BE2C (cell line): ENCODE measurements around the gene GADL1.

ENCODE experiments used
- DNase-seq: peaks from one replicate; pipeline ENCODE4 v3.0.0-alpha.2; 2020
- H3K27me3 ChIP-seq: fragments of 250-450 bp; sonication (Bioruptor Pico); 2 replicates; pipeline ENCODE4 v1.5.1; 2020; ENCODE audit warnings: mild to moderate bottlenecking
- H3K36me3 ChIP-seq: fragments of 250-450 bp; sonication (Bioruptor Pico); 2 replicates; pipeline ENCODE4 v1.5.1; 2020; ENCODE audit warnings: mild to moderate bottlenecking
- H3K4me1 ChIP-seq: fragments of 250-450 bp; sonication (Bioruptor Pico); 2 replicates; pipeline ENCODE4 v1.5.1; 2020
- H3K4me3 ChIP-seq: 2 replicates; pipeline ENCODE4 v1.5.1; 2011; ENCODE audit warnings: low read depth, low read length
- H3K9me3 ChIP-seq: fragments of 250-450 bp; sonication (Bioruptor Pico); 2 replicates; pipeline ENCODE4 v1.5.1; 2020
- CTCF ChIP-seq: IDR thresholded peaks from 2 replicates; pipeline ENCODE4 v1.5.1; 2012; ENCODE audit warnings: mild to moderate bottlenecking, low read depth, low read length

GADL1 gene

GRCh38 chr3:30793740-30794139 lies 100.7 kb downstream of the GADL1 start:
- no peak overlapping the region for H3K4me3 ChIP-seq
- H3K4me1 ChIP-seq = no peaks in the 10 kb centered on the region
- no peaks in the 10 kb centered on the region for H3K9me3 ChIP-seq
- H3K27me3 ChIP-seq = no peaks in the 10 kb centered on the region
- DNase-seq = no peak
- H3K36me3 ChIP-seq = no peaks in the 10 kb centered on the region
- no peak for TF ChIP-seq CTCF

- DNase-seq = no peak
- H3K9me3 ChIP-seq = no peaks in the 10 kb centered on the region
Measured at GRCh38 chr3:30790150-30790549, 104.3 kb downstream of the GADL1 start.

GRCh38 chr3:30786365-30786764 lies 108.1 kb downstream of the GADL1 start:
- DNase-seq = no peak
- no peaks in the 10 kb centered on the region for H3K9me3 ChIP-seq
- no peaks in the 10 kb centered on the region for H3K4me1 ChIP-seq
- TF ChIP-seq CTCF = no peak
- H3K27me3 ChIP-seq = no peaks in the 10 kb centered on the region; the same call in 1 of the 2 replicates
- no peaks in the 10 kb centered on the region for H3K36me3 ChIP-seq
- no peak overlapping the region for H3K4me3 ChIP-seq

More at GRCh38 chr3:30790150-30790549, 104.3 kb downstream of the GADL1 start:
- Histone ChIP-seq H3K27me3 (no peaks in the 10 kb centered on the region; the same call in 1 of the 2 replicates), H3K36me3 (no peaks in the 10 kb centered on the region), H3K4me3 (no peak overlapping the region), H3K4me1 (no peaks in the 10 kb centered on the region)
- no peak for TF ChIP-seq CTCF

- Histone ChIP-seq H3K4me1 (no peaks in the 10 kb centered on the region), H3K27me3 (no peaks in the 10 kb centered on the region), H3K4me3 (no peak overlapping the region), H3K36me3 (no peaks in the 10 kb centered on the region), H3K9me3 (no peaks in the 10 kb centered on the region)
- peak; percentile 12 for DNase-seq
- TF ChIP-seq CTCF = peak; percentile 64
Measured at GRCh38 chr3:30779686-30780287, 114.7 kb downstream of the GADL1 start.

- Histone ChIP-seq H3K4me1 (no peaks in the 10 kb centered on the region), H3K27me3 (no peaks in the 10 kb centered on the region; the same call in 1 of the 2 replicates), H3K4me3 (no peak overlapping the region), H3K36me3 (no peaks in the 10 kb centered on the region), H3K9me3 (no peaks in the 10 kb centered on the region)
- no peak for DNase-seq
- no peak for TF ChIP-seq CTCF
Measured at GRCh38 chr3:30778933-30779332, 115.5 kb downstream of the GADL1 start.

- DNase-seq = no peak
- no peaks in the 10 kb centered on the region for H3K9me3 ChIP-seq
- no peaks in the 10 kb centered on the region for H3K4me1 ChIP-seq
- TF ChIP-seq CTCF = no peak
- H3K27me3 ChIP-seq = peaks cover 2% of the 10 kb centered on the region
- H3K4me3 ChIP-seq = no peak overlapping the region
- H3K36me3 ChIP-seq = no peaks in the 10 kb centered on the region
Measured at GRCh38 chr3:30777426-30778113, 116.9 kb downstream of the GADL1 start.
